ENCODE measurements around the gene CBFA2T3.
"Not testable (repeated sequence)": the region's sequence is repeated elsewhere in the genome, so short reads cannot be mapped to it uniquely, and the experiment has no call there.

CBFA2T3 gene

DNA sequence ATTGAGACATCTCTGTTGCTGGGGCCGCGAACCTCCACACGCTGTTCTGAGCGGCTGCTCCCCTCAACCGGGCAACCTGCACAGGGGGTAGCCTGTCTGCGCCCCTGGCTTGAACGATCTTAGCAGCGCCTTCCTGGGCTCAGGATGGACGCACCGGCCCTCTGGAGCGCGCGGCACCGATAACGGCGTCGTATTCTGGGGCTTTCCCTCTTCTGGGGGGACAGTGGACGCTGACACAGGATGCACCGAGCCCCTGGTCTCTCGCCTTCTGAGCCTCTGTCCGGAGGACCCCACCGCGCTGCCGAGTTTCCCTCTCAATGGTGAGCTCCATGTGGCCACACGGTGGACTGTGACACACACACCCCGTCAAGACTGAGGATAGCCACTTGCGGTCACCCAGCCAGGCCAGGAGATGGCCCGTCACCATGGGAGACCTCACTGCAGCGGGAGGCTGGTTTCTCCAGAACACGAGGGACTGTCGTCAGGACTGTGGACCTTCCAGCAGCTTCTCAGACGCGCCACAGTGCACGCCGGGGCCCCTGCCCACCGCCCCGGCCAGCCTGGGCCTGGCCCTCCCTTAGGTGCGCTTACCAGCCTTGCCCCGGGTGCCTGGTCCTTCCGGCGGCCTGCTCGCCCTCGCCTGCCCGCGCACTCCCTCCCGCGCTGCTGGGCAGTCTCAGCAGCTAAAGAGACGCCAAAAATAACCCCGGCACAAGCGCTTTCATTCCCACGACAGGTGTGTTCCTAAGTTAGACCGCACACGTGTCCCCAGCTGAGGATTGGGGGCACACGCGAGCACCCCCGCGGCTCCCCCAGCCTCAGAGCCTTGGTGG lies 80.6 kb downstream of the CBFA2T3 start:
- no peak overlapping the region for H3K4me3 ChIP-seq (ENCODE audit: insufficient read depth, low read depth, low read length)
- H3K4me1 ChIP-seq (ENCODE audit: control insufficient read depth, insufficient read depth, low read length): no peaks in the 10 kb centered on the region
- no peaks in the 10 kb centered on the region for H3K36me3 ChIP-seq (ENCODE audit: control insufficient read depth, insufficient read depth, low read length)
- no peaks in the 10 kb centered on the region for H3K9me3 ChIP-seq (ENCODE audit: control insufficient read depth, low read length)
- no peaks in the 10 kb centered on the region for H3K27me3 ChIP-seq (ENCODE audit: control insufficient read depth, insufficient read depth, low read length, poor library complexity, severe bottlenecking)
- H3K27ac ChIP-seq (ENCODE audit: insufficient read depth, low read depth, low read length, poor library complexity, severe bottlenecking): no peak overlapping the region
- 91 to 93% methylated on average over 57 of the region's 57 CpGs for WGBS, 2 experiments

DNA sequence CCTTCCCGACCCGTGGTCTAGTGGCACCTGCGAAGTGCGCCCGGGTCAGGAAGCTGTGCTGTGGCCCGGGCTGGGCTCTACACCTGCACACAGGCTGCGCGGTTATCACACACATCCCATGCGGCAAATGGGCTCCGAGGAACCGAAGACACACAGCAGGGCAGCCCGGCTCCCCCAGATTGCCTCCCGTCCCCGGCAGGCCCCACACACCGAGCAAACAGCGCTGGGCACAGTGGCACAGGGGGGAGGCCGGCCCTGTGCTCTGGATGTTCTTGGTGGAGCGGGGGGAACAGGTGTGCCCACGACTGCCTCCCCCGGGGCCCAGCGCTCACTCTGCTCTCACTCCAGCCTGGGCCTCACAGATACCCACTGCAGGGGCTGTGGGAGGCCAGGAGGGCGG lies 81.7 kb downstream of the CBFA2T3 start:
- Histone ChIP-seq H3K27ac (ENCODE audit: insufficient read depth, low read depth, low read length, poor library complexity, severe bottlenecking) (no peak overlapping the region), H3K9me3 (ENCODE audit: control insufficient read depth, low read length) (no peaks in the 10 kb centered on the region), H3K36me3 (ENCODE audit: control insufficient read depth, insufficient read depth, low read length) (no peaks in the 10 kb centered on the region), H3K27me3 (ENCODE audit: control insufficient read depth, insufficient read depth, low read length, poor library complexity, severe bottlenecking) (no peaks in the 10 kb centered on the region), H3K4me1 (ENCODE audit: control insufficient read depth, insufficient read depth, low read length) (no peaks in the 10 kb centered on the region), H3K4me3 (ENCODE audit: insufficient read depth, low read depth, low read length) (no peak overlapping the region)
- WGBS, 2 experiments: 92 to 93% methylated on average over 22 of the region's 22 CpGs

DNA sequence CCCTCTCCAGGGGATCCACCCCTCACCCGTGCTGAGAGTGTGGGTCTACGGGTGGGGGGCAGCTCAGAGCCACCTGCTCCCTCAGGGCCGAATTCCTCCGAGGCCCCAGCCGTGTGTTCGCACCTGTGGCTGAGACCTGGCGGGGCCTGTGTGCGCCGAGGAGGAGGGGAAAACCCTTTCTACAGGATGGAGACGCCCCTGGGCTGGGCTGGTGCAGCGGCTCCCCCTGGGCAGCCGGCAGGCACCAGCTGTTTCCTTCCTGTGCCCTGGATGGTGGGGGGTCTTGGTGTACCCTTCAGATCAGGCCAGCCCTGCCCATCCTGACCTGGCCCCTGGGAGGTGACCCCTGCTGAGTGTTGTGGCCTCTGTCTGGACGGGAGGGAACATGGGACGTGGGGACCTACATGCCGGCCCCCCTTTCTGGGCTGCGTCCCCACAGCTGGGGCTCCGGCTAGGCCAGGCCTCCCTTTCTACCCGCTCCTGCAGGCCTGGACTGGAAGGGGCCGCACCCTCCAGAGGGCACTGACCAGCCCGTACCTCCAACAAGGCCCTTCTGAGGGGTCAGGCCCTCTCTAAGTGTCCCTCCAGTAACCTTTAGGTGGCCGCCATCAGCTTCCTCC lies 82.2 kb downstream of the CBFA2T3 start:
- Histone ChIP-seq H3K9me3 (ENCODE audit: control insufficient read depth, low read length) (no peaks in the 10 kb centered on the region), H3K27me3 (ENCODE audit: control insufficient read depth, insufficient read depth, low read length, poor library complexity, severe bottlenecking) (no peaks in the 10 kb centered on the region), H3K4me1 (ENCODE audit: control insufficient read depth, insufficient read depth, low read length) (no peaks in the 10 kb centered on the region), H3K36me3 (ENCODE audit: control insufficient read depth, insufficient read depth, low read length) (no peaks in the 10 kb centered on the region), H3K27ac (ENCODE audit: insufficient read depth, low read depth, low read length, poor library complexity, severe bottlenecking) (no peak overlapping the region), H3K4me3 (ENCODE audit: insufficient read depth, low read depth, low read length) (no peak overlapping the region)
- 89 to 91% methylated on average over 21 of the region's 21 CpGs for WGBS, 2 experiments

DNA sequence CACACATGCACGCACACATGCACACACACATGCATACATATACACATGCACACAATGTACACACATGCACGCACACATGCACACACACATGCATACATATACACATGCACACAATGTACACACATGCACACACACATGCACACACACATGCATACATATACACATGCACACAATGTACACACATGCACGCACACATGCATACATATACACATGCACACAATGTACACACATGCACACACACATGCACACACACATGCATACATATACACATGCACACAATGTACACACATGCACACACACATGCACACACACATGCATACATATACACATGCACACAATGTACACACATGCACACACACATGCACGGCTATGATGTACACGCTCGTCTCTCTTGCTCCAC lies 82.7 kb downstream of the CBFA2T3 start:
- not testable (repeated sequence) for H3K9me3 ChIP-seq (ENCODE audit: control insufficient read depth, low read length); H3K4me3 ChIP-seq (ENCODE audit: insufficient read depth, low read depth, low read length); H3K27ac ChIP-seq (ENCODE audit: insufficient read depth, low read depth, low read length, poor library complexity, severe bottlenecking); H3K27me3 ChIP-seq (ENCODE audit: control insufficient read depth, insufficient read depth, low read length, poor library complexity, severe bottlenecking); H3K4me1 ChIP-seq (ENCODE audit: control insufficient read depth, insufficient read depth, low read length); H3K36me3 ChIP-seq (ENCODE audit: control insufficient read depth, insufficient read depth, low read length)
- WGBS, 2 experiments: 97 to 98% methylated on average over 4 of the region's 6 CpGs

DNA sequence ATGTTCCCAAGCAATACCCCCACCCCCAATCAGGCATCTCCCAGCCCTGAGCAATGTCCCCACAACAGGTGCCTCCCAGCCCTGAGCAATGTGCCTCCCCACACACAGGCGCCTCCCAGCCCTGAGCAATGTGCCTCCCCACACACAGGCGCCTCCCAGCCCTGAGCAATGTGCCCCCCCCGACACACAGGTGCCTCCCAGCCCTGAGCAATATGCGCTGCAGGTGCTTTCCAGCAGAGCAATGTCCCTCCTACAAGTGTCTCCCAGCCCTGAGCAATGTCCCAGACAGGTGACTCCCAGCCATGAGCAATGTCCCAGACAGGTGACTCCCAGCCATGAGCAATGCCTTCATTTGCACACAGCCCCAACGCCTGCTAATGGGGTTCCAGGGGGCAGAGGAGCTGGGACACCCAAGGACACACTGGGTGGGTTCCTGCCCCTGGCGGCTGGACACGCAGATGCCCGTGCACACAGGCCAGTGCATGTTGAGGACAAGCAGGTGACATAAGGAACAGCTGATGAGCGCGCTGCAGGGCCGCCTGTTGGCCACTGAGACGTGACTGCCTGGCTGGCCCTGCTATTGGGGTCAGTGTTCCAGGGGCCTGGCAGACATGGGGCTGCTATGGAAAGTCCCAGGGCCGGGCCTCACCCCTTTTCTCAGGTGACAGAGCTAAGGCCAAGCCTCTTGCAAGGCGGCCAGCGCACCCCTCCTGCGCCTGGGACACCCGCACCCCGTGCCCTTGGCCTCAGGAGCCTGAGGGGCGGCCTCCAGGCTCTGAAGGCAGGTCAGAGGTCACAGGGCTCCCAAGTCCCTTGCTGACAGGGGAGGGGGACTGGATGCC lies 83.7 kb downstream of the CBFA2T3 start:
- no peaks in the 10 kb centered on the region for H3K36me3 ChIP-seq (ENCODE audit: control insufficient read depth, insufficient read depth, low read length)
- H3K9me3 ChIP-seq (ENCODE audit: control insufficient read depth, low read length): no peaks in the 10 kb centered on the region
- H3K4me3 ChIP-seq (ENCODE audit: insufficient read depth, low read depth, low read length): no peak overlapping the region
- H3K27me3 ChIP-seq (ENCODE audit: control insufficient read depth, insufficient read depth, low read length, poor library complexity, severe bottlenecking): no peaks in the 10 kb centered on the region
- no peaks in the 10 kb centered on the region for H3K4me1 ChIP-seq (ENCODE audit: control insufficient read depth, insufficient read depth, low read length)
- no peak overlapping the region for H3K27ac ChIP-seq (ENCODE audit: insufficient read depth, low read depth, low read length, poor library complexity, severe bottlenecking)
- WGBS, 2 experiments: 89 to 90% methylated on average over 19 of the region's 19 CpGs

DNA sequence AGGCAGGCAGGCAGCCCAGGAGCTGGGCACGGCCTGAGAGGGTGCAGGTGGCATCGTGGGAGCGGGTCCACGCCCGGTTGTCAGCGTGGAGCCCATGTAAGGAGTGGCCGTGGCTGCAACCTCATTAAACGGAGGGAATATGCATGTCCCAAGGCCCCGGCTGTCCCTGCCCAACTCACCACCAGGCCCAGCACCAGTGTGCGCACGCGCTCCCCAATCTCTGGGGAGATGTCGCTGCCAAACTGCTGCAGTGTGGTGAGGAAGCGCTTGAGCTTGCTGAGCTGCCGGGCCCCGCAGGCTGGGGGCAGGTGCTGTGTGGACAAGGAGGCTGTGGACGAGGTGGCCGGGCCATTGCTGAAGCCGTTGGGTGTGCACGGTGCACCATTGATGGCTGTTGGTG lies 84.9 kb downstream of the CBFA2T3 start:
- H3K27ac ChIP-seq (ENCODE audit: insufficient read depth, low read depth, low read length, poor library complexity, severe bottlenecking): no peak overlapping the region
- H3K4me3 ChIP-seq (ENCODE audit: insufficient read depth, low read depth, low read length): no peak overlapping the region
- H3K27me3 ChIP-seq (ENCODE audit: control insufficient read depth, insufficient read depth, low read length, poor library complexity, severe bottlenecking): no peaks in the 10 kb centered on the region
- H3K4me1 ChIP-seq (ENCODE audit: control insufficient read depth, insufficient read depth, low read length): no peaks in the 10 kb centered on the region
- WGBS, 2 experiments: 93% methylated on average over 20 of the region's 20 CpGs
- H3K9me3 ChIP-seq (ENCODE audit: control insufficient read depth, low read length): no peaks in the 10 kb centered on the region
- H3K36me3 ChIP-seq (ENCODE audit: control insufficient read depth, insufficient read depth, low read length): no peaks in the 10 kb centered on the region

DNA sequence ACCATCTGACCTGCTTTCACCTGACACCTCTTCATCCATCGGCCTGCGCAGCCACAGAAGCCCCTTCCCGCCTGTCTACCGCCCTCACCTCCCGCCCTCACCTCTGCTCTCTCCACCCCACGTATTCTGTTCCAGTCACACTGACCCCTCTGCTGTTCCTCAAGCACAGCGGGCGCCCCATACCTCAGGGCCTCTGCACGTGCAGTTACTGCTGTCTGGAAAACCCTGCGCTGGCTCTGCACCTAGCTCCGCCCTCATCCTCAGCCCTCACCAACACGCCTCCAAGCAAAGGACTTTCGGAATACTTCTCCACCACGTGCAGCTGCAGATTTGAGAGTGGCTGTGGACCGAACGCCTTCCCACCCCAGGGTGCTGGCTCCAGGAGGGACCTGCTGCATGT lies 85.9 kb downstream of the CBFA2T3 start:
- Histone ChIP-seq H3K36me3 (ENCODE audit: control insufficient read depth, insufficient read depth, low read length) (no peaks in the 10 kb centered on the region), H3K4me3 (ENCODE audit: insufficient read depth, low read depth, low read length) (no peak overlapping the region), H3K9me3 (ENCODE audit: control insufficient read depth, low read length) (no peaks in the 10 kb centered on the region), H3K27me3 (ENCODE audit: control insufficient read depth, insufficient read depth, low read length, poor library complexity, severe bottlenecking) (no peaks in the 10 kb centered on the region), H3K4me1 (ENCODE audit: control insufficient read depth, insufficient read depth, low read length) (no peaks in the 10 kb centered on the region), H3K27ac (ENCODE audit: insufficient read depth, low read depth, low read length, poor library complexity, severe bottlenecking) (no peak overlapping the region)
- 85 to 88% methylated on average over 16 of the region's 16 CpGs for WGBS, 2 experiments

DNA sequence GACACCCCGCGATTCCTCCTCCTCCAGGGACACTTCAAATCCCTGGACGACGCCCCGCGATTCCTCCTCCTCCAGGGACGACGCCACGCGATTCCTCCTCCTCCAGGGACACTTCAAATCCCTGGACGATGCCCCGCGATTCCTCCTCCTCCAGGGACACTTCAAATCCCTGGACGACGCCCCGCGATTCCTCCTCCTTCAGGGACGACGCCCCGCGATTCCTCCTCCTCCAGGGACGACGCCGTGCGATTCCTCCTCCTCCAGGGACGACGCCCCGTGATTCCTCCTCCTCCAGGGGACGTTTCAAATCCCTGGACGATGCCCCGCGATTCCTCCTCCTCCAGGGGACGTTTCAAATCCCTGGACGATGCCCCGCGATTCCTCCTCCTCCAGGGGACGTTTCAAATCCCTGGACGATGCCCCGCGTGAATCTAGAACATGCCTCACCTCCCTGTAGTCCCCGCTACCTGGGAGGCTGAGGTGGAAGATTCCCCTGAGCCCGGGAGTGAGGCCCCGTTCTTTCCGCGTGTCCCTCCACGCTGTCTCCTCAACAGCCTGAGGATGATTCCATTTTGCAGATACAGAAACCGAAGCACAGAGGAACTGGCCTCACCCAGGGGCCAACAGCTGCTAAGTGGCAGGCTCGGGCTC lies 87.2 kb downstream of the CBFA2T3 start:
- not testable (repeated sequence) for H3K27me3 ChIP-seq (ENCODE audit: control insufficient read depth, insufficient read depth, low read length, poor library complexity, severe bottlenecking); H3K4me3 ChIP-seq (ENCODE audit: insufficient read depth, low read depth, low read length); H3K4me1 ChIP-seq (ENCODE audit: control insufficient read depth, insufficient read depth, low read length); H3K9me3 ChIP-seq (ENCODE audit: control insufficient read depth, low read length); H3K27ac ChIP-seq (ENCODE audit: insufficient read depth, low read depth, low read length, poor library complexity, severe bottlenecking); H3K36me3 ChIP-seq (ENCODE audit: control insufficient read depth, insufficient read depth, low read length)
- WGBS, 2 experiments: 91 to 92% methylated on average over 48 of the region's 48 CpGs

DNA sequence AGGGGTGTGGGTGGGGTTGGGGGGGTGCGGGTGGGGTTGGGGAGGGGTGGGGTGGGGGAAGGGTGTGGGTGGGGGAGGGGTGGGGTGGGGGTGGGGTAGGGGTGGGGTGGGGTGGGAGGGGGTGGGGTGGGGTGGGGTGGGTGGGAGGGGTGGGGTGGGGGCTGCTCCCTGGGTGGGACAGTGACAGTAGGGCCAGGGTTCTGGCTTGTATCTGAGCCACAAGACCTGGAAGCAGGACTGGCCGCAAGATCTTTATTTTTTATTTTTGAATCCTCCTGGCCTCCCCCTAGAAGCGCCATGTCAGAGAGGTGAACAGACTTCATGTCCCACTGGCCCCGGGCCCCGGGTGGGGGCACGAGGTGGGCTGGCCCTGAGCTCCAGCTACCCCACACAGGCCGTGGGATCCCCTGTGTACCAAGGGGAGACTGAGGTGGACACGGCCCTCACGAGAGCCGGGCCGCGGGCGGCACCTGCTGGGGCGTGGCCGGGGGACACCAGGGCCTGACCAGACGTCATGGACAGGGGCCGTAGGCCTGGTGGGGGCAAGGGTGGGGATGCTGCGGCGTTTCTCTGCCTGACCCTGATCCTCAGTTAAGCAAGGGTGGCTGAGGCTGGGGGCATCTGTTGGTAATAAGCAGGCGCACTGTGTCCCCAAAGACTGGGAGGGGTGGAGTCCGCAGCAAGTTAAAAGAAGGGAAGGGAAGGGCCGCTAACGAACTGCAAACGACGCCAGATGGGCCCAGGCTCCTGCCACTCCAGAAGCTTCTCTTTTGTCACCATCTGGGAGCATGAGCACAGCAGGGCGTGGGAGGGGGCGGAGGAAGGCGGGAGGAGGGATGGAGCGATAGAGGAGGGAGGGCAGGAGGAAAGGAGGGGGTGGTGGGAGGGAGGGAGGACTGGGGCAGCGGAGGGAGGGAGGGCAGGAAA lies 88.3 kb downstream of the CBFA2T3 start:
- Histone ChIP-seq H3K27me3 (ENCODE audit: control insufficient read depth, insufficient read depth, low read length, poor library complexity, severe bottlenecking) (no peaks in the 10 kb centered on the region), H3K36me3 (ENCODE audit: control insufficient read depth, insufficient read depth, low read length) (no peaks in the 10 kb centered on the region), H3K4me3 (ENCODE audit: insufficient read depth, low read depth, low read length) (no peak overlapping the region), H3K4me1 (ENCODE audit: control insufficient read depth, insufficient read depth, low read length) (no peaks in the 10 kb centered on the region), H3K27ac (ENCODE audit: insufficient read depth, low read depth, low read length, poor library complexity, severe bottlenecking) (no peak overlapping the region), H3K9me3 (ENCODE audit: control insufficient read depth, low read length) (no peaks in the 10 kb centered on the region)
- WGBS, 2 experiments: 86 to 90% methylated on average over 26 to 29 of the region's 30 CpGs
